HG03108 (cell line): Measurements from ENCODE around the gene PDHX.

ENCODE experiments used
- ATAC-seq: cut with Tn5 transposase; IDR thresholded peaks from one replicate; pipeline ENCODE4 v1.9.1; 2021; ENCODE audit warnings: moderate library complexity; ENCODE audit not compliant: unreplicated experiment

The PDHX gene

DNA sequence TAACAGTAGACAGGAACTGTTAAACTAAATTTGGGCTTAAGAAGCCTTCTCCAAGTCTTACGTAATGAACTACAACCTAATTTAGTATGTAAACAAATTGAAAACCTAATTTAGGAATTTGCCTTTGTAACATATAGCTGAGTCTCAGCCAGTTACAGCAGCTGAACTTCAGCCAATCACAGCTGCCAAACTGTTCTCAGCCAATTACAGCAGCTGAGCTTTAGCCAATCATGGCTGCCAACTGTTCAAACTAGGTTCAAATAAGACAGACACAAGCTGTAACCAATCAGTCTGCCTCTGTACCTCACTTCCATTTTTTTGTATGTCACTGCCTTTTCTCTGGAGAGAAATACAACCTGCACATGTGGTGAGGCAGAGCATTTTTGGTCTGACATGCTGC, 127.5 kb downstream of the PDHX start:
- ATAC-seq: no peak

DNA sequence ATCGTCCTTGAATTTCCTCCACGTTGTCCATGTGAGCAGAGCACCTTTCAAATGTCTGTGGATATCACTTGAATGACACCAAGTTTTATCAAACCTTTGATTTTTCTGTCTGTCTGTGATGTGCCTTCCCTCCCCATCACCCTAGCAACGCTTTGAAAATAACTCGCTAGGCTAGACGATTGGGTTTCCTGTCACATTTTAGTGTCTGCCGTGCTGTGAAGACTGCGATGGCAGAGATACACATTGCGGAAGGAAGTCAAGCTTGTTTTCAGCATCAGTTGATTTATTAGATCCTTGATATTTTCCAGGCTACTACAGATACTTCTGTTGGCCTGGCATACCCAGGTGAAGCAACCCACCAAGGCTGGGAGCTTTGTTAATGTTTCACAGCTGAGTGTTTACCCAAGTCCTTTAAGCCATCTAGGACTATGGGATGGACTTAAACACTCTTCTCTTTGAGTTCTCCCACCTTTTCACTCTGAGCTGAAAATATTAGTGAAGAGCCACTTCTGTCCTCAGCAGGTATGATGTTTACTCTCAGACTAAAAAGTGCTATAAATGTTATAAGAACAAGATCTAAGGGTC, 128.9 kb downstream of the PDHX start:
- no peak for ATAC-seq
